BLaER1 (cell line): Measurements from ENCODE around the gene TAF11L2.
"Not testable (repeated sequence)": the region's sequence is repeated elsewhere in the genome, so short reads cannot be mapped to it uniquely, and the experiment has no call there.

Source experiments
- H3K27ac ChIP-seq: shearing (Covaris generic); formaldehyde crosslinking; 2 replicates; pipeline ENCODE4 v1.8.1; 2022
- H3K27me3 ChIP-seq: shearing (Covaris generic); formaldehyde crosslinking; 2 replicates; pipeline ENCODE4 v1.8.1; 2022
- H3K36me3 ChIP-seq: shearing (Covaris generic); formaldehyde crosslinking; 2 replicates; pipeline ENCODE4 v1.8.1; 2022
- H3K4me1 ChIP-seq: shearing (Covaris generic); formaldehyde crosslinking; 2 replicates; pipeline ENCODE4 v1.8.1; 2022
- H3K4me2 ChIP-seq: shearing (Covaris generic); formaldehyde crosslinking; 2 replicates; pipeline ENCODE4 v1.8.1; 2022
- H3K4me3 ChIP-seq: shearing (Covaris generic); formaldehyde crosslinking; 2 replicates; pipeline ENCODE4 v1.8.1; 2022
- H3K9ac ChIP-seq: shearing (Covaris generic); formaldehyde crosslinking; 2 replicates; pipeline ENCODE4 v1.8.1; 2022
- H3K9me3 ChIP-seq: shearing (Covaris generic); formaldehyde crosslinking; 2 replicates; pipeline ENCODE4 v1.8.1; 2022
- H4K20me1 ChIP-seq: shearing (Covaris generic); formaldehyde crosslinking; 2 replicates; pipeline ENCODE4 v1.8.1; 2022
- Cebpa-rat ChIP-seq: shearing (Covaris generic); IDR thresholded peaks from 2 replicates; pipeline ENCODE4 v1.8.1; 2022

TAF11L2 gene

GRCh38 chr5:17497931-17498330, at the start of gene TAF11L2:
Gene TAF11L2 (plus strand): TSS chr5:17498231.
- H4K20me1 ChIP-seq, H3K36me3 ChIP-seq, H3K27ac ChIP-seq, H3K4me3 ChIP-seq, H3K4me1 ChIP-seq, H3K27me3 ChIP-seq, H3K9ac ChIP-seq, H3K4me2 ChIP-seq, H3K9me3 ChIP-seq: not testable (repeated sequence)

- Histone ChIP-seq H3K27ac (no peak overlapping the region), H3K4me1 (peaks cover 5% of the 10 kb centered on the region; the same call in 1 of the 2 replicates), H3K4me3 (no peak overlapping the region), H4K20me1 (no peaks in the 10 kb centered on the region), H3K9me3 (no peaks in the 10 kb centered on the region), H3K36me3 (no peaks in the 10 kb centered on the region), H3K9ac (no peak overlapping the region), H3K27me3 (no peaks in the 10 kb centered on the region), H3K4me2 (no peak overlapping the region)
- TF ChIP-seq Cebpa-rat, result no peak
Measured at GRCh38 chr5:17448877-17449276, 49.2 kb upstream of the TAF11L2 start.

GRCh38 chr5:17452936-17453335, 45.1 kb upstream of the TAF11L2 start:
- Histone ChIP-seq H3K9me3 (peaks cover 8% of the 10 kb centered on the region; the same call in 1 of the 2 replicates), H3K9ac (no peak overlapping the region), H3K4me1 (no peaks in the 10 kb centered on the region), H3K4me3 (no peak overlapping the region), H3K27me3 (no peaks in the 10 kb centered on the region), H3K27ac (no peak overlapping the region), H4K20me1 (no peaks in the 10 kb centered on the region), H3K36me3 (no peaks in the 10 kb centered on the region), H3K4me2 (no peak overlapping the region)
- TF ChIP-seq Cebpa-rat, result no peak

GRCh38 chr5:17455942-17456341, 42.1 kb upstream of the TAF11L2 start:
- Histone ChIP-seq H3K4me3 (no peak overlapping the region), H3K9ac (no peak overlapping the region), H4K20me1 (no peaks in the 10 kb centered on the region), H3K4me1 (no peaks in the 10 kb centered on the region), H3K27ac (no peak overlapping the region), H3K36me3 (no peaks in the 10 kb centered on the region), H3K9me3 (peaks cover 8% of the 10 kb centered on the region; the same call in 1 of the 2 replicates), H3K27me3 (no peaks in the 10 kb centered on the region), H3K4me2 (no peak overlapping the region)
- TF ChIP-seq Cebpa-rat, result no peak

GRCh38 chr5:17461793-17462192, 36.2 kb upstream of the TAF11L2 start:
- Histone ChIP-seq H3K27ac (no peak overlapping the region), H4K20me1 (no peaks in the 10 kb centered on the region), H3K4me2 (no peak overlapping the region), H3K4me3 (no peak overlapping the region), H3K9me3 (peaks cover 16% of the 10 kb centered on the region; the same call in 1 of the 2 replicates), H3K27me3 (no peaks in the 10 kb centered on the region), H3K36me3 (no peaks in the 10 kb centered on the region), H3K4me1 (no peaks in the 10 kb centered on the region), H3K9ac (no peak overlapping the region)
- TF ChIP-seq Cebpa-rat, result no peak

DNA sequence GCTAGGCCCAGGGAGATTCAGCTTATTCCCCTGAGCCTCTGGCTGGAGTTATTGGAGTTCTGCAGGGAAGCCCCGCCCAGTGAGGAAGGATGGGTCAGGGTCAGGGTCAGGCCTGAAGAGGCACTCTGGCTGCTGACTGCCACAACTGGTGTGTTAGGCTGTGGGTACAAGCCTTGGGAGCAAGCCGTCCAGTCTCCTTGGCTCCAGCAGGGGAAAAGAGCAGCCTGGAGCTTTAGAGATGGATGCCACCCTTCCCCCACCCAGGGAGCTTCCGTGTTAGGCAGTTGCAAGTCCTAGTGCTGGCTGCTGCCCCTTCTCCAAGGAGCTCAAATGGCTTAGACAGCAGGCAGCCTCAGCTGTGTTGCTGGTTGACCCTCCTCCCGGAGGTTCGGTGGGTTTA, 34.4 kb upstream of the TAF11L2 start:
- no peaks in the 10 kb centered on the region for H3K36me3 ChIP-seq
- no peaks in the 10 kb centered on the region for H3K4me1 ChIP-seq
- H3K9me3 ChIP-seq, result peaks cover 16% of the 10 kb centered on the region; the same call in 1 of the 2 replicates
- H4K20me1 ChIP-seq, result no peaks in the 10 kb centered on the region
- no peaks in the 10 kb centered on the region for H3K27me3 ChIP-seq
- no peak overlapping the region for H3K4me3 ChIP-seq
- no peak overlapping the region for H3K27ac ChIP-seq
- TF ChIP-seq Cebpa-rat, result no peak
- H3K9ac ChIP-seq, result no peak overlapping the region
- H3K4me2 ChIP-seq, result no peak overlapping the region

- no peaks in the 10 kb centered on the region for H3K27me3 ChIP-seq
- H4K20me1 ChIP-seq, result no peaks in the 10 kb centered on the region
- no peaks in the 10 kb centered on the region for H3K36me3 ChIP-seq
- no peak for TF ChIP-seq Cebpa-rat
- H3K9ac ChIP-seq, result no peak overlapping the region
- no peaks in the 10 kb centered on the region for H3K9me3 ChIP-seq
- no peak overlapping the region for H3K27ac ChIP-seq
- no peak overlapping the region for H3K4me2 ChIP-seq
- H3K4me1 ChIP-seq, result no peaks in the 10 kb centered on the region
- H3K4me3 ChIP-seq, result no peak overlapping the region
Measured at GRCh38 chr5:17470064-17470463, 28.0 kb upstream of the TAF11L2 start.

DNA sequence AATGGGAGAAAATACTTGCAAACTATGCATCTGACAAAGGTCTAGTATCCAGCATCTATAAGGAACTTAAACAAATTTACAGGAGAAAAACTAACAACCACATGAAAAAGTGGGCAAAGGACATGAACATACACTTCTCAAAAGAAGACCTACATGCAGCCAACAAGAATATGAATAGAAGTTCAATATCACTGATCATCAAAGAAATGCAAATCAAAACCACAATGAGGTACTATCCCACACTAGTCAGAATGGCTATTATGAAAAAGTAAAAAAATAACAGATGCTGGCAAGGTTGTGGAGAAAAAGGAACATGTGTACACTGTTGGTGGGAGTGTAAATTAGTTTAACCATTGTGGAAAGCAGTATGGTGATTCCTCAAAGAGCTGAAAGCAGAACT, 23.0 kb upstream of the TAF11L2 start:
- H3K4me2 ChIP-seq, H3K4me3 ChIP-seq, H3K27me3 ChIP-seq, H3K36me3 ChIP-seq, H3K9ac ChIP-seq, H3K27ac ChIP-seq, H4K20me1 ChIP-seq, H3K9me3 ChIP-seq: not testable (repeated sequence)
- H3K4me1 ChIP-seq, result peaks cover 15% of the 10 kb centered on the region

- TF ChIP-seq Cebpa-rat, result no peak
- H3K9me3 ChIP-seq, result no peaks in the 10 kb centered on the region
- peak overlapping the region; percentile 41 for H3K4me2 ChIP-seq
- no peak overlapping the region for H3K27ac ChIP-seq
- no peaks in the 10 kb centered on the region for H3K27me3 ChIP-seq
- no peaks in the 10 kb centered on the region for H3K36me3 ChIP-seq
- no peaks in the 10 kb centered on the region for H4K20me1 ChIP-seq
- H3K4me1 ChIP-seq, result peaks cover 15% of the 10 kb centered on the region
- H3K9ac ChIP-seq, result no peak overlapping the region
- H3K4me3 ChIP-seq, result no peak overlapping the region
Measured at GRCh38 chr5:17477043-17477442, 21.0 kb upstream of the TAF11L2 start.

- no peak overlapping the region for H3K27ac ChIP-seq
- peaks cover 15% of the 10 kb centered on the region for H3K4me1 ChIP-seq
- no peak for TF ChIP-seq Cebpa-rat
- no peaks in the 10 kb centered on the region for H3K27me3 ChIP-seq
- no peak overlapping the region for H3K4me3 ChIP-seq
- H3K36me3 ChIP-seq, result no peaks in the 10 kb centered on the region
- no peaks in the 10 kb centered on the region for H4K20me1 ChIP-seq
- no peak overlapping the region for H3K9ac ChIP-seq
- no peaks in the 10 kb centered on the region for H3K9me3 ChIP-seq
- H3K4me2 ChIP-seq, result peak overlapping the region; percentile 41
Measured at GRCh38 chr5:17477573-17478265, 20.3 kb upstream of the TAF11L2 start.

GRCh38 chr5:17481378-17481777, 16.7 kb upstream of the TAF11L2 start:
- no peak overlapping the region for H3K4me2 ChIP-seq
- TF ChIP-seq Cebpa-rat, result no peak

More at GRCh38 chr5:17481378-17481777, 16.7 kb upstream of the TAF11L2 start:
- no peak overlapping the region for H3K4me3 ChIP-seq
- H3K27me3 ChIP-seq, result no peaks in the 10 kb centered on the region
- H3K9me3 ChIP-seq, result no peaks in the 10 kb centered on the region
- H3K9ac ChIP-seq, result no peak overlapping the region
- peaks cover 15% of the 10 kb centered on the region for H3K4me1 ChIP-seq
- H3K36me3 ChIP-seq, result no peaks in the 10 kb centered on the region
- H4K20me1 ChIP-seq, result no peaks in the 10 kb centered on the region
- no peak overlapping the region for H3K27ac ChIP-seq
